GM12891 (cell line): Measurements from ENCODE around the gene LRCH3.

Experiments used
- POLR2AphosphoS5 ChIP-seq: IDR thresholded peaks from 2 replicates; pipeline ENCODE4 v1.6.1; 2011; ENCODE audit warnings: low read depth, low read length, control low read depth
- SPI1 ChIP-seq: IDR thresholded peaks from 2 replicates; pipeline ENCODE4 v1.6.1; 2011; ENCODE audit warnings: low read depth, low read length, control low read depth
- TAF1 ChIP-seq: IDR thresholded peaks from 2 replicates; pipeline ENCODE4 v1.6.1; 2011; ENCODE audit warnings: low read depth, low read length, control low read depth

DNA sequence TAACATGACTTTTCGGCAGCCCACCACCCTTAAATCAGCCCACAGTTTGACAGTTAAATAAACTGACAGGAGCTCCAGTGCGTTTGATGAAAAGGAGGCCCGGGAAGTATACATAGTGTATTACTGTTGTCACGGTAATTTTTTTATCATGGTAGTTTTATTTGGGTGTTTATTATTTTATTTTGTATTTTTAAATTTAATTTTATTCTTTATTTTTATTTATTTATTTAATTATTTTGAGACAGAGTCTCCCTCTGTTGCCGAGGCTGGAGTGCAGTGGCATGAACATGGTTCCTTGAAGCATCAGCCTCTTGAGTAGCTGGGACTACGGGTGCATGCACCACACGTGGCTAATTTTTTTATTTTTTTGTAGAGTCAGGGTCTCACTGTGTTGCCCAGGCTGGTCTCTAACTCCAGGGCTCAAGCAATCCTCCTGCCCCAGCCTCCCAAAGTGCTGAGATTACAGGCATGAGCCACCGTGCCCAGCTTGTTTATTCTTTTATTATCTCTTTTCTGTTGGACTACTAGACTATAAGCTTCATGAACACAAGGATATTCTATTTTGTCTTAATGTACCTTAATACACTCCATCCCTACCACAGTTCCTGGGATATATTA, 65.3 kb downstream of the LRCH3 start:
- no peak for TF ChIP-seq POLR2AphosphoS5
- no peak for TF ChIP-seq TAF1
- no peak for TF ChIP-seq SPI1
